H1 (cell line): ENCODE measurements around the gene TMEM222. TPM values are rescaled to one million over a fixed set of nuclear protein-coding genes. Genes with fewer than 3 reads are reported as not detected.

Source experiments
- CTCF ChIA-PET: fragments of 300-600 bp; sonication (Branson Sonifier 250); formaldehyde crosslinking; loops from one replicate; lab custom pipeline; 2021; ENCODE audit not compliant: partially characterized antibody; lab: Charles Lee
- POLR2A ChIA-PET: fragments of 300-600 bp; sonication (Branson Sonifier 250); formaldehyde crosslinking; loops from one replicate; lab custom pipeline; 2021; ENCODE audit warnings: inconsistent platforms; ENCODE audit not compliant: partially characterized antibody; lab: Charles Lee
- DNase-seq, 2 experiments: peaks; one replicate each; pipeline versions ENCODE4 v3.0.0 to v3.0.0-alpha.2; 2010 to 2022; ENCODE audit warnings: low spot score in 2 of 2, low read depth in 1 of 2, mixed read lengths in 1 of 2
- FAIRE-seq: peaks from 2 replicates; lab custom pipeline; 2011; peaks lifted over from hg19 to GRCh38; lab: Jason Lieb, UNC
- H2AFZ ChIP-seq: 2 replicates; pipeline ENCODE4 v1.8.1; 2012; ENCODE audit warnings: low read length, inconsistent platforms
- H2AK5ac ChIP-seq: 2 replicates; pipeline ENCODE4 v1.6.1; 2013; ENCODE audit warnings: low read depth, low read length
- H2BK120ac ChIP-seq: replicated peaks from 2 replicates; pipeline ENCODE3; 2013; ENCODE audit warnings: low read depth, low read length, inconsistent platforms
- H2BK12ac ChIP-seq: 2 replicates; pipeline ENCODE4 v1.6.1; 2013; ENCODE audit warnings: low read depth, low read length
- H2BK15ac ChIP-seq: 2 replicates; pipeline ENCODE4 v1.6.1; 2013; ENCODE audit warnings: low read length
- H2BK20ac ChIP-seq: 2 replicates; pipeline ENCODE4 v1.6.1; 2013; ENCODE audit warnings: low read length
- H2BK5ac ChIP-seq: 2 replicates; pipeline ENCODE4 v1.6.1; 2013; ENCODE audit warnings: low read depth, low read length
- H3K14ac ChIP-seq: 2 replicates; pipeline ENCODE4 v1.6.1; 2013; ENCODE audit warnings: inconsistent platforms; ENCODE audit not compliant: insufficient read length
- H3K18ac ChIP-seq: 2 replicates; pipeline ENCODE4 v1.6.1; 2013; ENCODE audit warnings: low read length; ENCODE audit errors: extremely low read depth
- H3K23ac ChIP-seq: 2 replicates; pipeline ENCODE4 v1.6.1; 2013; ENCODE audit warnings: inconsistent platforms; ENCODE audit not compliant: insufficient read length
- H3K23me2 ChIP-seq: 2 replicates; pipeline ENCODE4 v1.6.1; 2013; ENCODE audit warnings: low read depth, low read length
- H3K27ac ChIP-seq: 2 replicates; pipeline ENCODE4 v1.6.1; 2011; ENCODE audit warnings: low read depth, low read length, inconsistent platforms
- H3K27me3 ChIP-seq, 4 experiments: replicated peaks in 1 of 4; 1 replicate in 1 of 4; 2 replicates in 3 of 4; pipeline versions ENCODE4 v1.6.1 to v1.8.1; 2011 to 2013; ENCODE audit warnings: low read length in 3 of 4, mild to moderate bottlenecking in 3 of 4, inconsistent platforms in 2 of 4, mixed read lengths in 2 of 4, moderate library complexity in 1 of 4; ENCODE audit not compliant: control insufficient read depth in 3 of 4, insufficient read depth in 3 of 4; ENCODE audit errors: extremely low read depth in 1 of 4
- H3K36me3 ChIP-seq, 4 experiments: 2 replicates each; pipeline versions ENCODE4 v1.6.1 to v1.8.1; 2011 to 2013; ENCODE audit warnings: mild to moderate bottlenecking in 4 of 4, low read length in 3 of 4, moderate library complexity in 2 of 4, control low read depth in 1 of 4, inconsistent platforms in 1 of 4; ENCODE audit not compliant: insufficient read depth in 4 of 4, control insufficient read depth in 2 of 4
- H3K4ac ChIP-seq: replicated peaks from 2 replicates; pipeline ENCODE3; 2013; ENCODE audit warnings: low read length, low read depth, mixed read lengths, inconsistent platforms; ENCODE audit not compliant: insufficient read length
- H3K4me1 ChIP-seq, 4 experiments: replicated peaks in 1 of 4; 1 replicate in 1 of 4; 2 replicates in 3 of 4; pipeline versions ENCODE4 v1.6.1 to v1.8.1; 2011 to 2013; ENCODE audit warnings: low read length in 3 of 4, inconsistent platforms in 2 of 4, mixed read lengths in 1 of 4; ENCODE audit not compliant: insufficient read depth in 4 of 4, control insufficient read depth in 3 of 4
- H3K4me2 ChIP-seq, 2 experiments: 2 replicates each; pipeline versions ENCODE4 v1.6.1 to v1.8.1; 2011 to 2013; ENCODE audit warnings: low read depth in 2 of 2, low read length in 2 of 2, control low read depth in 1 of 2, inconsistent platforms in 1 of 2, mild to moderate bottlenecking in 1 of 2; ENCODE audit not compliant: insufficient read depth in 1 of 2
- H3K4me3 ChIP-seq, 4 experiments: fragments of 200-600, 300-600 bp in 1 of 4; sonication (generic), shearing (Covaris generic), sonication (Bioruptor Twin) in 1 of 4; 2 replicates each; pipeline versions ENCODE4 v1.5.1 to v1.8.1; 2011 to 2016; ENCODE audit warnings: low read length in 4 of 4, low read depth in 3 of 4, control low read depth in 2 of 4, inconsistent platforms in 2 of 4, mild to moderate bottlenecking in 2 of 4, mixed read lengths in 1 of 4, moderate library complexity in 1 of 4; ENCODE audit not compliant: insufficient read depth in 2 of 4; ENCODE audit errors: extremely low read depth in 1 of 4
- H3K56ac ChIP-seq: replicated peaks from 2 replicates; pipeline ENCODE3; 2013; ENCODE audit warnings: low read depth, mild to moderate bottlenecking, mixed read lengths, low read length, inconsistent platforms; ENCODE audit not compliant: insufficient read length
- H3K79me1 ChIP-seq: 2 replicates; pipeline ENCODE4 v1.6.1; 2013; ENCODE audit warnings: low read depth, low read length, control low read depth
- H3K79me2 ChIP-seq, 2 experiments: 2 replicates each; pipeline versions ENCODE4 v1.6.1 to v1.8.1; 2012 to 2013; ENCODE audit warnings: low read length in 2 of 2, mild to moderate bottlenecking in 2 of 2, inconsistent platforms in 1 of 2; ENCODE audit not compliant: insufficient read depth in 2 of 2, control insufficient read depth in 1 of 2
- H3K9ac ChIP-seq, 4 experiments: replicated peaks in 1 of 4; 1 replicate in 1 of 4; 2 replicates in 3 of 4; pipeline versions ENCODE4 v1.6.1 to v1.8.1; 2011 to 2013; ENCODE audit warnings: low read depth in 3 of 4, low read length in 3 of 4, control low read depth in 2 of 4, mild to moderate bottlenecking in 2 of 4, moderate library complexity in 2 of 4, inconsistent platforms in 1 of 4; ENCODE audit errors: extremely low read depth in 1 of 4
- H3K9me3 ChIP-seq, 2 experiments: 2 replicates each; pipeline versions ENCODE4 v1.6.1 to v1.8.1; 2012 to 2013; ENCODE audit warnings: mild to moderate bottlenecking in 2 of 2, moderate library complexity in 2 of 2, control low read depth in 1 of 2, inconsistent platforms in 1 of 2, low read depth in 1 of 2, low read length in 1 of 2, mixed read lengths in 1 of 2; ENCODE audit not compliant: insufficient read depth in 2 of 2
- H4K20me1 ChIP-seq, 2 experiments: replicated peaks in 1 of 2; 2 replicates each; pipeline versions ENCODE3 to v1.8.1; 2011 to 2013; ENCODE audit warnings: inconsistent platforms in 2 of 2, low read length in 2 of 2, mild to moderate bottlenecking in 1 of 2; ENCODE audit not compliant: insufficient read depth in 2 of 2, control insufficient read depth in 1 of 2
- H4K5ac ChIP-seq: 2 replicates; pipeline ENCODE4 v1.6.1; 2013; ENCODE audit warnings: low read length, low read depth, mixed read lengths, inconsistent platforms; ENCODE audit not compliant: insufficient read length
- H4K8ac ChIP-seq: 2 replicates; pipeline ENCODE4 v1.8.0; 2013; ENCODE audit warnings: mild to moderate bottlenecking, moderate library complexity, low read length, inconsistent platforms; ENCODE audit not compliant: insufficient read depth; ENCODE audit errors: extremely low read depth
- H4K91ac ChIP-seq: replicated peaks from 2 replicates; pipeline ENCODE3; 2013; ENCODE audit warnings: low read length, mixed read lengths, inconsistent platforms; ENCODE audit not compliant: insufficient read length
- CEBPB ChIP-seq: IDR thresholded peaks from 2 replicates; pipeline ENCODE4 v1.6.1; 2012; ENCODE audit warnings: low read depth, low read length
- CHD1 ChIP-seq: IDR thresholded peaks from 2 replicates; pipeline ENCODE4 v1.6.1; 2012; ENCODE audit warnings: low read depth, low read length, improper control_type of control experiment
- GABPA ChIP-seq: IDR thresholded peaks from 2 replicates; pipeline ENCODE4 v1.6.1; 2011; ENCODE audit warnings: mild to moderate bottlenecking, low read length, moderate library complexity, borderline replicate concordance; ENCODE audit not compliant: insufficient read depth
- NRF1 ChIP-seq: IDR thresholded peaks from 2 replicates; pipeline ENCODE4 v1.6.1; 2011; ENCODE audit warnings: mild to moderate bottlenecking, low read depth, low read length, improper control_type of control experiment
- PHF8 ChIP-seq: fragments of 200-600 bp; sonication (generic); conservative IDR thresholded peaks from 2 replicates; pipeline ENCODE4 v1.7.1; 2012; ENCODE audit warnings: low read depth, mild to moderate bottlenecking, inconsistent platforms, low read length, moderate library complexity
- POU5F1 ChIP-seq: IDR thresholded peaks from 2 replicates; pipeline ENCODE4 v1.6.1; 2011; ENCODE audit warnings: low read depth, mild to moderate bottlenecking, low read length, moderate library complexity
- RAD21 ChIP-seq, 2 experiments: IDR thresholded peaks in 1 of 2; conservative IDR thresholded peaks in 1 of 2; 2 replicates each; pipeline ENCODE4 v1.6.1; 2011; ENCODE audit warnings: low read depth in 2 of 2, low read length in 2 of 2, improper control_type of control experiment in 1 of 2, inconsistent platforms in 1 of 2, mild to moderate bottlenecking in 1 of 2, moderate library complexity in 1 of 2
- SIN3A ChIP-seq, 2 experiments: IDR thresholded peaks in 1 of 2; conservative IDR thresholded peaks in 1 of 2; 2 replicates each; pipeline ENCODE4 v1.6.1; 2011 to 2012; ENCODE audit warnings: low read length in 2 of 2, improper control_type of control experiment in 1 of 2, low read depth in 1 of 2, mild to moderate bottlenecking in 1 of 2
- SP1 ChIP-seq: IDR thresholded peaks from 2 replicates; pipeline ENCODE4 v1.6.1; 2011; ENCODE audit warnings: low read depth, low read length
- TBP ChIP-seq: IDR thresholded peaks from 2 replicates; pipeline ENCODE4 v1.6.1; 2011; ENCODE audit warnings: low read depth, low read length, improper control_type of control experiment
- WGBS, 2 experiments: shearing (Covaris generic) in 1 of 2; methylation state at CpG; one replicate each; pipeline versions ENCODE4 v1.1.6 to v1.1.7; 2013 to 2015; ENCODE audit warnings: low lambda C conversion rate in 2 of 2, mixed read lengths in 2 of 2, inconsistent platforms in 1 of 2, low coverage in 1 of 2, missing lambda C conversion rate in 1 of 2; ENCODE audit not compliant: insufficient replicate concordance in 2 of 2, insufficient coverage in 1 of 2, insufficient read length in 1 of 2; ENCODE audit errors: extremely low coverage in 1 of 2, missing lambda C conversion rate in 1 of 2; 5-methylcytosine and 5-hydroxymethylcytosine counted together
- polyA plus RNA-seq, 7 experiments: library from polyadenylated mRNA; depleted of rRNA in 3 of 7; stranded (reverse) in 5 of 7; unstranded in 2 of 7; fragments of >200 nt in 5 of 7; fragments of 200-250 nt in 2 of 7; gene quantifications; 1 replicate in 5 of 7; 2 replicates in 1 of 7; 4 replicates in 1 of 7; pipeline versions ENCODE4 v1.2.1 to v1.2.3, GENCODE V29; 2011 to 2013; ENCODE audit warnings: missing spikeins in 2 of 7, mixed read lengths in 2 of 7
- total RNA-seq: library from RNA; stranded (reverse); fragmentation: NEBNext Ultra II Directional; extraction: Animal tissue kit (Norgen Biotek cat#: 25700); gene quantifications from 2 replicates; pipeline ENCODE4 v1.2.1, GENCODE V29; 2021

Gene TMEM222
- total and polyA plus RNA-seq, 2 of the 8 experiments (the other 6 are each of a cell fraction or from before 2014, with no cell fraction given), result 27.0 to 51.8 TPM

GRCh38 chr1:27366411-27367159 is 44.6 kb downstream of the TMEM222 start, which contains the start of gene MAP3K6:
Gene MAP3K6, minus strand, starts transcription at chr1:27366961. Its CDS starts 364 bp downstream, at chr1:27366597.
- ChIA-PET POLR2A (interaction anchor here (0.8 to 10.3 kb wide), 13 partner anchors 13 to 335 kb away, joined by 3 to 101 read pairs (median 4); partner anchors contain the start of gene CD164L2), CTCF (interaction anchor here (0.6 to 28.8 kb wide), 18 partner anchors 10 to 303 kb away, joined by 3 to 625 read pairs (median 8); partner anchors contain the start of genes CD164L2, FCN3 and GPR3)
- peak within 1 kb of the TSS; percentile 85 to 97 for H3K4me2 ChIP-seq
- peak within 1 kb of the TSS; percentile 84 for H3K18ac ChIP-seq
- no peak for FAIRE-seq
- peak within 1 kb of the TSS; percentile 1; the same call in 1 of the 2 replicates for H2BK12ac ChIP-seq
- peaks cover 0 to 5% (median 2%) of the 10 kb centered on the region in 4 experiments; a peak in 5 of 7 replicates for H3K27me3 ChIP-seq
- WGBS, 2 experiments, result 1% methylated on average over 55 of the region's 67 CpGs; no CpG with 5 or more reads in 1 of the 2 experiments
- H4K20me1 ChIP-seq, result peaks cover 0 to 2% of the 10 kb centered on the region in 2 experiments
- peaks cover 2% of the 10 kb centered on the region; the same call in 1 of the 2 replicates for H3K23me2 ChIP-seq
- H3K9me3 ChIP-seq, result no peaks in the 10 kb centered on the region
- peak within 1 kb of the TSS; percentile 38 to 73 (median 50) for H3K9ac ChIP-seq
- H3K79me1 ChIP-seq, result no peaks in the 10 kb centered on the region
- H3K36me3 ChIP-seq, result no peaks in the 10 kb centered on the region
- H4K5ac ChIP-seq, result peak within 1 kb of the TSS; percentile 62
- H3K79me2 ChIP-seq, result no peaks in the 10 kb centered on the region
- peak within 1 kb of the TSS; percentile 12; the same call in 1 of the 2 replicates for H4K8ac ChIP-seq
- no peak within 1 kb of the TSS for H3K14ac ChIP-seq
- H3K4me1 ChIP-seq, result peaks cover 3 to 16% (median 6%) of the 10 kb centered on the region in 4 experiments
- peak in 1 of 2 experiments; percentile 85 for DNase-seq
- H3K27ac ChIP-seq, result peak within 1 kb of the TSS; percentile 27; the same call in 1 of the 2 replicates
- peak within 1 kb of the TSS; percentile 13 for H3K56ac ChIP-seq
- no peak within 1 kb of the TSS for H3K4ac ChIP-seq
- 0 out of 2 replicates have a peak within 1 kb of the TSS, but pooled peaks have one; percentile 68 for H2BK20ac ChIP-seq
- peak within 1 kb of the TSS; percentile 79 for H4K91ac ChIP-seq
- H3K23ac ChIP-seq, result no peak within 1 kb of the TSS
- H2AK5ac ChIP-seq, result no peak within 1 kb of the TSS; the same call in 1 of the 2 replicates
- H3K4me3 ChIP-seq, result peak within 1 kb of the TSS; percentile 62 to 71 (median 64)
- peak within 1 kb of the TSS; percentile 45; the same call in 1 of the 2 replicates for H2BK5ac ChIP-seq
- H2BK15ac ChIP-seq, result peak within 1 kb of the TSS; percentile 76; the same call in 1 of the 2 replicates
- H2AFZ ChIP-seq, result peak within 1 kb of the TSS; percentile 80; the same call in 1 of the 2 replicates
- H2BK120ac ChIP-seq, result peak within 1 kb of the TSS; percentile 85
- TF ChIP-seq POU5F1, result no peak
- no peak for TF ChIP-seq GABPA
- TF ChIP-seq CEBPB, result no peak
- TF ChIP-seq NRF1, result no peak
- peak; percentile 91 for TF ChIP-seq SP1
- TF ChIP-seq TBP, result 0 out of 2 replicates have a peak, but pooled peaks have one; percentile 9
- peak in 1 of 2 experiments; percentile 37; a peak in 2 of 4 replicates for TF ChIP-seq RAD21 (IDR thresholded peaks at IDR 0.05 in 1 of 2, conservative IDR thresholded peaks at IDR 0.05 in 1 of 2; ENCODE audit: low read depth in 2 of 2, low read length in 2 of 2)
- peak; percentile 18; the same call in 1 of the 2 replicates for TF ChIP-seq PHF8
- TF ChIP-seq SIN3A (conservative IDR thresholded peaks at IDR 0.05 in 1 of 2, IDR thresholded peaks at IDR 0.05 in 1 of 2; ENCODE audit: low read depth in 1 of 2, low read length in 2 of 2), result 0 out of 4 replicates have a peak, but pooled peaks have one; percentile 15 to 35
- TF ChIP-seq CHD1, result no peak
